Activated CD4-positive, alpha-beta memory T cell treated with anti-CD3 and anti-CD28 coated beads, Interleukin-2, amount 10 ng/mL, durations not matched to agents 7 days and 5 days (primary cell): ENCODE results near the gene IFRD2. TPM values are rescaled to one million over a fixed set of nuclear protein-coding genes. Genes with fewer than 3 reads are reported as not detected.
A peak's percentile ranks its signal among the peaks of the same experiment; 100 is the strongest.

Source experiments
- CTCF ChIA-PET: fragments of 350-600 bp; sonication (Branson Sonifier 250); formaldehyde crosslinking; loops from one replicate; lab custom pipeline; 2021; ENCODE audit warnings: antibody characterized with exemption, inconsistent platforms; lab: Charles Lee
- POLR2A ChIA-PET: fragments of 350-600 bp; sonication (Branson Sonifier 250); formaldehyde crosslinking; loops from one replicate; lab custom pipeline; 2021; ENCODE audit warnings: antibody characterized with exemption; lab: Charles Lee
- DNase-seq: peaks from one replicate; pipeline ENCODE4 v3.0.0-alpha.2; 2020
- H3K27ac Mint-ChIP-seq: one replicate; pipeline ENCODE4 v1.8.0; 2021; ENCODE audit warnings: mild to moderate bottlenecking, mixed read lengths
- H3K27me3 Mint-ChIP-seq: one replicate; pipeline ENCODE4 v1.8.0; 2021; ENCODE audit warnings: mixed read lengths
- H3K36me3 Mint-ChIP-seq: one replicate; pipeline ENCODE4 v1.8.0; 2021; ENCODE audit warnings: low read depth, mixed read lengths
- H3K4me1 Mint-ChIP-seq: one replicate; pipeline ENCODE4 v1.8.0; 2021; ENCODE audit warnings: mixed read lengths
- H3K4me3 Mint-ChIP-seq: one replicate; pipeline ENCODE4 v1.8.0; 2021; ENCODE audit warnings: mild to moderate bottlenecking, mixed read lengths
- H3K9me3 Mint-ChIP-seq: one replicate; pipeline ENCODE4 v1.8.0; 2021; ENCODE audit warnings: mixed read lengths
- total RNA-seq, 2 experiments: library from RNA; stranded (reverse); gene quantifications; one replicate each; pipeline ENCODE4 v1.2.3, GENCODE V29; 2021

IFRD2 gene, protein sequence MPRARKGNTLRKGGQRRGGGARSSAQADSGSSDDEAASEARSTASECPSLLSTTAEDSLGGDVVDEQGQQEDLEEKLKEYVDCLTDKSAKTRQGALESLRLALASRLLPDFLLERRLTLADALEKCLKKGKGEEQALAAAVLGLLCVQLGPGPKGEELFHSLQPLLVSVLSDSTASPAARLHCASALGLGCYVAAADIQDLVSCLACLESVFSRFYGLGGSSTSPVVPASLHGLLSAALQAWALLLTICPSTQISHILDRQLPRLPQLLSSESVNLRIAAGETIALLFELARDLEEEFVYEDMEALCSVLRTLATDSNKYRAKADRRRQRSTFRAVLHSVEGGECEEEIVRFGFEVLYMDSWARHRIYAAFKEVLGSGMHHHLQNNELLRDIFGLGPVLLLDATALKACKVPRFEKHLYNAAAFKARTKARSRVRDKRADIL
- 10 to 100 TPM; 40.6 to 45.0 TPM for total RNA-seq

DNA sequence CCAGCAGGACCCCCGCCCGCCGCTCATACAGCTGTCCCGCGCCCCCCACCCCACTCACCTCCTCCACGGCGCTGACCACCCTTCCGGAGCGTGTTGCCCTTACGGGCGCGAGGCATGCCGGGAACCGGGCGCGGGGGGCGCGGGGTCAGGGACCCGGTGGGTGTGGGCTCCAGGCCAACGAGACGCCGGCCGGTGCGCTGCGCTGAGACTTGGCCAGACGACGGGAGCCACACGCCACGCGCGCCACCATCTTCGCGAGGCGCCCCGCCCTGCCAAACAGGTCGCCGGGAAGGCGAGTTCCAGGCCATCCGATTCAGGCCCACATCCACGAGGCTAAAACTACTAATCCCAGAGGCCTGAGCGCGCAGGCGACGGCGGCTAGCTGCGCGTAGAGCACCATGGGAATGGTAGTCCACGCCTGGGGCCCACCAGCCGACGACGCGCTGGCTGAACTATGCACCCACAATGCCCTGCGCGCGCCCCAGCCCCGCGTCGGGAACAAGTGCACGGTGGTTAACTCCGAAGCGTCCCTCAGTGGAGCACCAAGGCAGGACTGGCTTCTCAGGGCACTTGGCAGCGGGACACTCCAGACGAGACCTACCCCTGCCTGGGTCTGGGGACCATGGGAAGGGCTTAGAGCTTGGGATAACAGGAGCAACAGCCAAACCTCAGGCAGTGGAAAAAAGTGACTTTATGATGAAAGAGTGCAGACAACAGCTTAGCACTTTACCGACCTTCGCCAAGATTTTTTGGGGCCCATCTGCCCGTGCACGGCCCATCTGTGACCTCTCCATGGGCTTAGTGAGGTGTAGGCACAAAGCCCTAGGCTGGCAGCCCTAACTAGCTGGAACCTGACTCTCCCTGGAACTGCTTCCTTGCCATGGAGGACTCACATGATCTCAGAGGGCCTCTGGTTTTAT, at the start of gene IFRD2:
IFRD2 (minus strand) TSS at position 271 of the 920 bp plus-strand sequence; CDS start at position 116, 155 bp downstream.
- Mint-ChIP-seq H3K27me3 (no peaks in the 10 kb centered on the region), H3K36me3 (peaks cover 26% of the 10 kb centered on the region)
- CTCF ChIA-PET, result interaction anchor here (0.7 to 2.5 kb wide), 12 partner anchors 11 to 66 kb away, joined by 3 to 12 read pairs (median 4); no protein-coding TSS in a partner anchor

DNA sequence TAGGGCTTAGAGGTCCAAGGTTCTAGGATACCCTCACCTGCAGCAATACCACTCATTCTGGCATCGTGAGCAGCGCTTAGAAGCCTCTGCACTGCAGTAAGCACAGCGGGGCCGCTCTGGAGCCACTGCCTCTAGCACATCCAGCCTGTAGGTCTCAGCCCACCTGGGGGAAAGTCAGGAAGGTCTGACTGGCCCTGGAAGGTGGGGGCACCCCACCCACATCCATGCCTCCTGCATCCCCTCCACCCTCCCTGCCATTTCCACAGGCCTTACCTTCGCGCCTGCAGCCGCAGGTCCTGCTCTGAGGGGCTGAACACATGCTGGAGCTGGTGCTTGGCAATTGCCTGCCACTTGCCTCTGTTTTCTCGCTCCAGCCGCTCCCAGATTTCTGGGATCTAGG, 49.3 kb upstream of the IFRD2 start:
- Mint-ChIP-seq H3K4me3 (peak overlapping the region; percentile 85), H3K27me3 (no peaks in the 10 kb centered on the region), H3K27ac (peak overlapping the region; percentile 94), H3K9me3 (no peaks in the 10 kb centered on the region), H3K36me3 (peaks cover 37% of the 10 kb centered on the region), H3K4me1 (peaks cover 61% of the 10 kb centered on the region)
- DNase-seq, result peak; percentile 47
- ChIA-PET CTCF (interaction anchor here (1.3 to 5.9 kb wide), 7 partner anchors 7 to 277 kb away, joined by 3 to 65 read pairs (median 5); partner anchors contain the start of genes CYB561D2, HYAL3, NAA80 and NPRL2), POLR2A (interaction anchor here (0.8 to 32.1 kb wide), 11 partner anchors 1 to 313 kb away, joined by 3 to 704 read pairs (median 19); partner anchors contain the start of genes C3orf18, CISH, CYB561D2 and HEMK1)

More for the DNA sequence above, at the start of gene IFRD2:
- DNase-seq, result peak; percentile 97
- peak within 1 kb of the TSS; percentile 91 for H3K27ac Mint-ChIP-seq
- H3K9me3 Mint-ChIP-seq, result no peaks in the 10 kb centered on the region
- H3K4me3 Mint-ChIP-seq, result peak within 1 kb of the TSS; percentile 81
- POLR2A ChIA-PET, result interaction anchor here (0.7 to 2.8 kb wide), 22 partner anchors 7 to 310 kb away, joined by 3 to 22 read pairs (median 4); partner anchors contain the start of genes CYB561D2, HYAL1, HYAL3 and LSMEM2
- peaks cover 38% of the 10 kb centered on the region for H3K4me1 Mint-ChIP-seq

DNA sequence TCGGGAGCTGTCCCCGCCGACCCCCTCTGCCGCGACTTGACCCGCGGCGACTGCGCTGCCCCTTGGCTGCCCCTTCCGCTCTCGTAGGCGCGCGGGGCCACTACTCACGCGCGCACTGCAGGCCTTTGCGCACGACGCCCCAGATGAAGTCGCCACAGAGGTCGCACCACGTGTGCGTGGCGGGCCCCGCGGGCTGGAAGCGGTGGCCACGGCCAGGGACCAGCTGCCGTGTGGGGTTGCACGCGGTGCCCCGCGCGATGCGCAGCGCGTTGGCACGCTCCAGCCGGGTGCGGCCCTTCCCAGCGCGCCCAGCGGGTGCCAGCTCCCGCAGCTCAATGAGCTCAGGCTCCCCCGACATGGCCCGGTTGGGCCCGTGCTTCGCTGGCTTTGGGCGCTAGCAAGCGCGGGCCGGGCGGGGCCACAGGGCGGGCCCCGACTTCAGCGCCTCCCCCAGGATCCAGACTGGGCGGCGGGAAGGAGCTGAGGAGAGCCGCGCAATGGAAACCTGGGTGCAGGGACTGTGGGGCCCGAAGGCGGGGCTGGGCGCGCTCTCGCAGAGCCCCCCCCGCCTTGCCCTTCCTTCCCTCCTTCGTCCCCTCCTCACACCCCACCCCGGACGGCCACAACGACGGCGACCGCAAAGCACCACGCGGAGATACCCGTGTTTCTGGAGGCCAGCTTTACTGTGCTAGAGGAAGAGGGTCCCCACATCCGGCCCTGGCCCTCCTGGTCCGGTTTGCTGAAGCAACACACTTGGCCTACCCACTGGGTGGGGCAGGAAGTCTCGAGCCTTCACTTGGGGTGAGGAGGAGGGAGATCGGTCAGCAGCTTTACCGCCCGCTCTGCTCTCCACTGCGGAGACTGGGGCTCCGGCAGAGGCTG, 48.5 kb upstream of the IFRD2 start, which contains the start of gene RASSF1:
RASSF1 (minus strand) TSS at position 389 of the 882 bp plus-strand sequence; CDS start at position 358, 31 bp downstream.
- Mint-ChIP-seq H3K4me1 (peaks cover 61% of the 10 kb centered on the region), H3K36me3 (peaks cover 45% of the 10 kb centered on the region), H3K27ac (peak within 1 kb of the TSS; percentile 94), H3K9me3 (no peaks in the 10 kb centered on the region), H3K4me3 (peak within 1 kb of the TSS; percentile 85), H3K27me3 (no peaks in the 10 kb centered on the region)
- CTCF ChIA-PET, result interaction anchor here (0.6 to 5.9 kb wide), 12 partner anchors 8 to 278 kb away, joined by 3 to 65 read pairs (median 4); partner anchors contain the start of genes CYB561D2, HYAL3, NAA80 and NPRL2
- POLR2A ChIA-PET, result interaction anchor here (0.8 to 32.1 kb wide), 19 partner anchors 2 to 314 kb away, joined by 3 to 704 read pairs (median 4); partner anchors contain the start of genes C3orf18, CISH, CYB561D2 and GNAI2
- peak; percentile 92 for DNase-seq

DNA sequence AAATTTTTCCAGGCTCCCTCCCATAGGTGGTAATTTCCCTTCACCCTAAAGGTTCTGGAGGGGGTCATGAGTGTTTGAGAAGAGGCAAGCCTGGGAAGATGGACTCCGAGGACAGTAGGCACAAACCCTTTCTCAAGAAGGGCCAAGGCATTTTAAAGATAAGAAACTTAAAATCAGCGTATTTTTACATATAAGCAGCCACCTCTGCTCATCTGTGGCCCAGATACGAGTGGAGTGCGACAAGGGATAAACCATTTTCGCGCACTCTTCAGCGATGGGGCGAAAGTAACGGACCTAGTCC, 47.9 kb upstream of the IFRD2 start:
- CTCF ChIA-PET, result interaction anchor here (0.6 to 5.9 kb wide), 9 partner anchors 8 to 278 kb away, joined by 3 to 65 read pairs (median 5); partner anchors contain the start of genes CYB561D2, HYAL3, NAA80 and NPRL2
- no peak for DNase-seq
- Mint-ChIP-seq H3K27me3 (no peaks in the 10 kb centered on the region), H3K4me1 (peaks cover 62% of the 10 kb centered on the region), H3K36me3 (peaks cover 51% of the 10 kb centered on the region), H3K9me3 (no peaks in the 10 kb centered on the region), H3K27ac (peak overlapping the region; percentile 94), H3K4me3 (peak overlapping the region; percentile 85)
- POLR2A ChIA-PET, result interaction anchor here (0.9 to 32.1 kb wide), 14 partner anchors 3 to 280 kb away, joined by 3 to 704 read pairs (median 12); partner anchors contain the start of genes C3orf18, CISH, CYB561D2 and GNAI2

DNA sequence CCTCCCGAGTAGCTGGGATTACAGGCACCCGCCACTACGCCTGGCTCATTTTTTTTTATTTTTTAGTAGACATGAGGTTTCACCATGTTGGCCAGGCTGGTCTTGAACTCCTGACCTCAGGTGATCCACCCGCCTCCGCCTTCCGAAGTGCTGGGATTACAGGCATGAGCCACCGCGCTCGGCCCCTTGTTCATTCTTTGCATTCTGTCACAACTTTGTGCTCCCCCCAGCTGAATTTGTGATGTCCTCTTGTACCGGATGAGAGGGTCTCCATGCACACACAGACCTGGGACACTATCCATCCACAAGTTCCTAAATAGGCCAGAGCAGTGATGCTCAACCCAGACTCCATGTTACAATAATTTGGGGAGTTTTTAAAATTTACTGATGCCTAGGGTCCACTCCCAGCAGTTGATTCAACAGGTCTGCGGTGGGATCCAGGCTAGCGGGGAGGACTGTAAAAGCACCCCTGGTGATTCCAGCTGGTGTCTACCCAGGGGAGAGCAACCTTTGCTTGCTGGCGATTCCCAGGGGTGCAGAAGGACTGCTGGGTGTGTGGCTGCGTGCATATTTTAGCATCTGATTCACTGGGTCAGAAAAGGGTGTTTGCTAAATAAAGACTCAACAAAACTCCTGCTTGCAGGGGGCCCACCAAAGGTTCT, 47.4 kb upstream of the IFRD2 start:
- Mint-ChIP-seq H3K4me1 (peaks cover 61% of the 10 kb centered on the region), H3K27ac (peak overlapping the region; percentile 94), H3K36me3 (peaks cover 54% of the 10 kb centered on the region), H3K9me3 (no peaks in the 10 kb centered on the region), H3K4me3 (peak overlapping the region; percentile 85), H3K27me3 (no peaks in the 10 kb centered on the region)
- CTCF ChIA-PET, result interaction anchor here (0.7 to 5.9 kb wide), 7 partner anchors 9 to 270 kb away, joined by 3 to 65 read pairs (median 5); partner anchors contain the start of genes CYB561D2, HYAL3, NAA80 and NPRL2
- DNase-seq, result no peak
- POLR2A ChIA-PET, result interaction anchor here (1.0 to 32.1 kb wide), 11 partner anchors 3 to 280 kb away, joined by 4 to 704 read pairs (median 36); partner anchors contain the start of genes C3orf18, CISH, CYB561D2 and GNAI2

DNA sequence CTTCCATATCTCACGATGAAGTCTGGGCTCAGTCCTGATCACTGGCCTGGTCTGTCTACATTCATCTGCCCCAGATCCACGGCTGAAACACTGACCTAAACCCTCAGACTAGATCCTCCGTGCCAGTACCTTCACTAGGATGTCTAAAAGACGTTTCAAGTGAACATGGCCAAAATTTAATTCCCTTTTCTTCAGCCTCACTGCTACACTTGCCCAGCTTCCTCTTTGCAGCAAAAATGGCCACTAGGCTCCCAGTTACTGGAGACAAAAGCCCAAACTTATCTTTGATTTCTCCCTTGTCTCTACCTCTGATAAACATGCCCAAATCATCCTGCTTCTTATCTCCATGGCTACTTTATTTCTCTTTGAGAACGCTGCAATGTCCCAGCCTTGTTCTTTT, 46.7 kb upstream of the IFRD2 start:
- DNase-seq, result no peak
- H3K9me3 Mint-ChIP-seq, result no peaks in the 10 kb centered on the region
- H3K36me3 Mint-ChIP-seq, result peaks cover 61% of the 10 kb centered on the region
- peaks cover 65% of the 10 kb centered on the region for H3K4me1 Mint-ChIP-seq
- ChIA-PET POLR2A (interaction anchor here (1.0 to 32.1 kb wide), 10 partner anchors 4 to 268 kb away, joined by 3 to 704 read pairs (median 89); partner anchors contain the start of genes C3orf18, CISH, CYB561D2 and GNAI2), CTCF (interaction anchor here (0.7 to 7.5 kb wide), 8 partner anchors 10 to 270 kb away, joined by 3 to 65 read pairs (median 7); partner anchors contain the start of genes CYB561D2, HYAL2, HYAL3 and NAA80)
- H3K27ac Mint-ChIP-seq, result peak overlapping the region; percentile 94
- peak overlapping the region; percentile 85 for H3K4me3 Mint-ChIP-seq
- H3K27me3 Mint-ChIP-seq, result no peaks in the 10 kb centered on the region

DNA sequence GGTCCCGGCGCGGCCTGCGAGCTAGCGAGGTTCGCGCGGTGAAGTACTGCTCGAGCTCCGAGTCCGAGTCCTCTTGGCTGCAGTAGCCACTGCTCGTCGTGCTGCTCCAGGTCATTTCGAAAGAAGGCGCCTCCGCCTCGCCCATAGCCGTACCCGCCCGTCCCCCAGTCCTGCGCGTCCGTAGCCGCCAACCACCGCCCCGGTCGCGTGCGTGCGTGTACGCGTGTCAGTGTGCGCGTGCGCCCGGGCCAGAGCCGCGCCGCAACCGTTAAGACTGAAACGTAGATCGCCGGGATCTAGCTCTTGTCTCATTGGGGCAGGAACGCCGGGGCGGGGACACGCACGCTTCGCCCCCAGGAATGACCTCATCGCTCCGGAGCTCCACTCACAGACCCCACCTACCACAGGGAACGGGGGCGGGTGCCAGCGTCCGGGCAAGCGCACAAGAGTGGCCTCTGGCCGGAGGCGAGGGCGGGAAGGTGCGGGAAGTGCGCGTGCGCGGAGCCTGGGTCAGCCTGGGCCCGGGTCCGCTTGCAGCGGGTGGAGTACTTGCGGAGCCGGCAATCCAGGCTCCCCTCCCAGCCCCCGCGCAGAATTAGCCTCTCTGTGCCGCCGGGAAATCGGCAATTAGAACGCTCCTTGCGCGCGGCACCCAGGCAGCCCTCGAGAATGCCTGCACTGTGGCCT, 45.1 kb upstream of the IFRD2 start:
- peak overlapping the region; percentile 94 for H3K27ac Mint-ChIP-seq
- DNase-seq, result peak; percentile 97
- ChIA-PET CTCF (interaction anchor here (0.9 to 7.5 kb wide), 18 partner anchors 10 to 275 kb away, joined by 3 to 65 read pairs (median 4); partner anchors contain the start of genes CISH, CYB561D2, GNAI2 and HYAL1), POLR2A (interaction anchor here (0.6 to 32.1 kb wide), 26 partner anchors 5 to 1162 kb away, joined by 3 to 704 read pairs (median 5); partner anchors contain the start of genes C3orf18, CISH, CYB561D2 and DCAF1)
- H3K9me3 Mint-ChIP-seq, result no peaks in the 10 kb centered on the region
- H3K27me3 Mint-ChIP-seq, result no peaks in the 10 kb centered on the region
- peaks cover 63% of the 10 kb centered on the region for H3K4me1 Mint-ChIP-seq
- peak overlapping the region; percentile 85 for H3K4me3 Mint-ChIP-seq
- peaks cover 74% of the 10 kb centered on the region for H3K36me3 Mint-ChIP-seq

DNA sequence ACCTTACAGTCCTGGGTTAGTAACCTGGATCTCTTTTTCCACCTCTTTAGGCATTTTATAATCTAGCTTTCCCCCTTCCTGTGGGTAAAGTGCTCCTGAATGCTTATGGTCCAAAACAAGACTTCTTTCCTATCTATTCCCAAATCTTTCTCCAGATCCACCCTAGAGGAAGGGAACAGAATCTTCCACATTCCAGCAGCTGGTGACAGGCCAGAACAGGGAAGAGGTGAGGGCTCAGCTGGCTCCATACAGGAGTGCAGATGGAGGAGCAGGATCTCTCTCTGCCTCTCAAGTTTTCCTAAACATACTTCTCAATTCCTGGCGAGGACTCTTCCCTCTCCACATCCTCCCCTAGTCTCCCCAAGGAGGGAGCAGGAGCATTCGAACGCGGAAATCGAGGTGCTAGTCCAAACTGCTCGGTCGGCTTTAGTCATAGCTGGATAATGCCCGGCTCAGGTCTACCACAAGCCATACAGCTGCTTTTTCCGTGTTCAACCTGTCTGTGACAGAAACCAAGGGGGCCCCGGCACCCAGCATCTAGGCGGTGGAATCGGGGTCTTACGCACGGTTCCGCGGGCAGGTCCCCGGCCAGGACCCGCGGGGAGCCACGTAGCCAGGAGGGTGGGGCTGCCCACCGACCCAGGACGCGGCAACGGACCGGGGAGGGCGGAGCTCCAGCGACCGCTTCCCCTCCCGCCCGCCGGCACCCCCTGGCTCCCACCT, 44.4 kb upstream of the IFRD2 start:
- no peak for DNase-seq
- Mint-ChIP-seq H3K27ac (peak overlapping the region; percentile 94), H3K4me3 (peak overlapping the region; percentile 85), H3K4me1 (peaks cover 61% of the 10 kb centered on the region), H3K9me3 (no peaks in the 10 kb centered on the region), H3K27me3 (no peaks in the 10 kb centered on the region), H3K36me3 (peaks cover 78% of the 10 kb centered on the region)
- CTCF ChIA-PET, result interaction anchor here (0.9 to 7.5 kb wide), 18 partner anchors 9 to 276 kb away, joined by 3 to 65 read pairs (median 4); partner anchors contain the start of genes CISH, CYB561D2, GNAI2 and HYAL1
- POLR2A ChIA-PET, result interaction anchor here (0.6 to 32.1 kb wide), 27 partner anchors 6 to 1163 kb away, joined by 3 to 704 read pairs (median 5); partner anchors contain the start of genes C3orf18, CISH, CYB561D2 and DCAF1

DNA sequence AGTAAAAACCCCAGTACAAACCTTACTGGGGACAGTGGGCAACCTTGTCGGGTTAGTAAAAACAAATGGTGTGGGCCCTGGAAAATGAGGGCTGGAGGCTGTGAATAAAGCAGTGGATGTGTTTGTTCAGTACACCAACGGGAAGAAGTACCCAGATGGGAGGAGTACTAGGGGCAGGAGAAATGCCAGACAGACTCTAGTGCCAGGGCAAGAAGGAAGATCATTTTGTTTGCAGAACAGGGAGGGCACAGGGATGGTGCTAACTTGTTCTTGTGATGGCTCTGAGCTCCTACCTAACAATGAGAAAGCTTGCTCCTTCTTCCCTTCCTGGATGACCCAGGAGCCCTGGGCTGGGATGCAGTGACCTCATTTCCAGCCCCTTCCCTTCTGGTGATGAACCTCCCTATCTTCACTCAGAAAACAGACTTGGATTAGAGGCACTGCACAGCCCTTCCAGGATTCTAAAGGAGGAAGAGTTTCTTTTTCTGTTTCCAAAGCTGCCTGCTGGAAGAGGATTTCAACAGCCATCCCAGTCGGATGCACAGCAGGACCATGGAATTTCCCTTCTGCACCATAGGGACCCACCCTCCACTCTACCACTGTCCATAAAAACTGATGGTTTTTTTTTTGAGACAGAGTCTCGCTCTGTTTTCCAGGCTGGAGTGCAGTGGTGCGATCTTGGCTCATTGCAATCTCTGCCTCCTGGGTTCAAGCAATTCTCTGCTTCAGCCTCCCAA, 42.3 kb upstream of the IFRD2 start:
- peak overlapping the region; percentile 51 for H3K4me3 Mint-ChIP-seq
- no peaks in the 10 kb centered on the region for H3K27me3 Mint-ChIP-seq
- H3K36me3 Mint-ChIP-seq, result peaks cover 86% of the 10 kb centered on the region
- no peaks in the 10 kb centered on the region for H3K9me3 Mint-ChIP-seq
- H3K27ac Mint-ChIP-seq, result peak overlapping the region; percentile 86
- ChIA-PET POLR2A (interaction anchor here (1.4 to 32.1 kb wide), 6 partner anchors 6 to 272 kb away, joined by 3 to 704 read pairs (median 295); partner anchors contain the start of genes C3orf18, CISH, CYB561D2 and GNAI2), CTCF (interaction anchor here (0.8 to 7.5 kb wide), 2 partner anchors 12 to 42 kb away, joined by 4 to 61 read pairs; partner anchors contain the start of genes HYAL2 and IFRD2)
- H3K4me1 Mint-ChIP-seq, result peaks cover 59% of the 10 kb centered on the region
- no peak for DNase-seq
